Mucosa of stomach (tissue), 1 donor: ENCODE results near the gene CFAP58.

Experiments
- H3K27me3 ChIP-seq: one replicate; pipeline ENCODE4 v1.7.0; 2013; ENCODE audit warnings: mild to moderate bottlenecking, low read length; ENCODE audit not compliant: control insufficient read depth, insufficient read depth
- H3K36me3 ChIP-seq: one replicate; pipeline ENCODE4 v1.7.0; 2013; ENCODE audit warnings: low read length; ENCODE audit not compliant: control insufficient read depth, insufficient read depth
- H3K4me1 ChIP-seq: one replicate; pipeline ENCODE4 v1.7.0; 2013; ENCODE audit warnings: mild to moderate bottlenecking, low read length; ENCODE audit not compliant: control insufficient read depth, insufficient read depth
- H3K4me3 ChIP-seq: one replicate; pipeline ENCODE4 v1.7.0; 2013; ENCODE audit warnings: low read length
- H3K9ac ChIP-seq: one replicate; pipeline ENCODE4 v1.7.0; 2013; ENCODE audit warnings: mild to moderate bottlenecking, low read length, moderate library complexity
- H3K9me3 ChIP-seq: one replicate; pipeline ENCODE4 v1.7.0; 2013; ENCODE audit warnings: mild to moderate bottlenecking, low read length, moderate library complexity; ENCODE audit not compliant: control insufficient read depth
- donor health status: Pancreatic carcinoma.

CFAP58 gene

GRCh38 chr10:104324221-104324686, 29.4 kb upstream of the CFAP58 start:
- Histone ChIP-seq H3K27me3 (no peaks in the 10 kb centered on the region), H3K9ac (no peak overlapping the region), H3K4me3 (no peak overlapping the region), H3K4me1 (peaks cover 25% of the 10 kb centered on the region), H3K36me3 (no peaks in the 10 kb centered on the region), H3K9me3 (no peaks in the 10 kb centered on the region)

GRCh38 chr10:104324931-104325330, 28.7 kb upstream of the CFAP58 start:
- H3K9ac ChIP-seq, result no peak overlapping the region
- peaks cover 27% of the 10 kb centered on the region for H3K4me1 ChIP-seq

GRCh38 chr10:104325436-104326435, 27.9 kb upstream of the CFAP58 start:
- Histone ChIP-seq H3K27me3 (no peaks in the 10 kb centered on the region), H3K9me3 (no peaks in the 10 kb centered on the region), H3K4me3 (no peak overlapping the region), H3K36me3 (no peaks in the 10 kb centered on the region), H3K4me1 (peaks cover 35% of the 10 kb centered on the region), H3K9ac (no peak overlapping the region)

More at GRCh38 chr10:104324931-104325330, 28.7 kb upstream of the CFAP58 start:
- Histone ChIP-seq H3K4me3 (no peak overlapping the region), H3K36me3 (no peaks in the 10 kb centered on the region), H3K27me3 (no peaks in the 10 kb centered on the region), H3K9me3 (no peaks in the 10 kb centered on the region)

- H3K4me3 ChIP-seq, result no peak overlapping the region
- no peaks in the 10 kb centered on the region for H3K9me3 ChIP-seq
- no peak overlapping the region for H3K9ac ChIP-seq
- H3K36me3 ChIP-seq, result no peaks in the 10 kb centered on the region
- H3K4me1 ChIP-seq, result peaks cover 49% of the 10 kb centered on the region
- H3K27me3 ChIP-seq, result no peaks in the 10 kb centered on the region
These were observed 26.5 kb upstream of the CFAP58 start for GRCh38 chr10:104326991-104327610.

- H3K27me3 ChIP-seq, result no peaks in the 10 kb centered on the region
- H3K4me1 ChIP-seq, result peaks cover 54% of the 10 kb centered on the region
- no peak overlapping the region for H3K4me3 ChIP-seq
- H3K9ac ChIP-seq, result peak overlapping the region; percentile 5
- H3K9me3 ChIP-seq, result no peaks in the 10 kb centered on the region
- no peaks in the 10 kb centered on the region for H3K36me3 ChIP-seq
These were observed 25.6 kb upstream of the CFAP58 start for GRCh38 chr10:104327745-104328645.

- Histone ChIP-seq H3K9ac (peak overlapping the region; percentile 5), H3K36me3 (no peaks in the 10 kb centered on the region), H3K4me3 (no peak overlapping the region), H3K4me1 (peaks cover 54% of the 10 kb centered on the region), H3K27me3 (no peaks in the 10 kb centered on the region), H3K9me3 (no peaks in the 10 kb centered on the region)
These were observed 25.1 kb upstream of the CFAP58 start for GRCh38 chr10:104328646-104328895.

GRCh38 chr10:104328896-104329710, 24.5 kb upstream of the CFAP58 start:
- no peaks in the 10 kb centered on the region for H3K9me3 ChIP-seq
- no peaks in the 10 kb centered on the region for H3K36me3 ChIP-seq
- peaks cover 54% of the 10 kb centered on the region for H3K4me1 ChIP-seq
- H3K27me3 ChIP-seq, result no peaks in the 10 kb centered on the region
- no peak overlapping the region for H3K4me3 ChIP-seq
- H3K9ac ChIP-seq, result peak overlapping the region; percentile 5

- Histone ChIP-seq H3K4me1 (peaks cover 55% of the 10 kb centered on the region), H3K36me3 (no peaks in the 10 kb centered on the region), H3K9me3 (no peaks in the 10 kb centered on the region), H3K27me3 (no peaks in the 10 kb centered on the region), H3K4me3 (no peak overlapping the region), H3K9ac (no peak overlapping the region)
These were observed 23.9 kb upstream of the CFAP58 start for GRCh38 chr10:104329735-104330134.

GRCh38 chr10:104330168-104331110, 23.2 kb upstream of the CFAP58 start:
- Histone ChIP-seq H3K27me3 (no peaks in the 10 kb centered on the region), H3K9me3 (no peaks in the 10 kb centered on the region), H3K9ac (peak overlapping the region; percentile 25), H3K4me1 (peaks cover 62% of the 10 kb centered on the region), H3K4me3 (no peak overlapping the region), H3K36me3 (no peaks in the 10 kb centered on the region)

GRCh38 chr10:104331208-104331838, 22.3 kb upstream of the CFAP58 start:
- Histone ChIP-seq H3K9ac (peak overlapping the region; percentile 44), H3K36me3 (no peaks in the 10 kb centered on the region), H3K9me3 (no peaks in the 10 kb centered on the region), H3K4me3 (no peak overlapping the region), H3K4me1 (peaks cover 63% of the 10 kb centered on the region), H3K27me3 (no peaks in the 10 kb centered on the region)
